HUDEP-2 (cell line): Measurements from ENCODE around the gene LRRC27.

Source experiments
- DNase-seq, 76 experiments: peaks; one replicate each; lab custom pipeline; 2025; ENCODE audit not compliant: unreplicated experiment in 76 of 76; lab: John Stamatoyannopoulos, UW

Gene LRRC27

DNA sequence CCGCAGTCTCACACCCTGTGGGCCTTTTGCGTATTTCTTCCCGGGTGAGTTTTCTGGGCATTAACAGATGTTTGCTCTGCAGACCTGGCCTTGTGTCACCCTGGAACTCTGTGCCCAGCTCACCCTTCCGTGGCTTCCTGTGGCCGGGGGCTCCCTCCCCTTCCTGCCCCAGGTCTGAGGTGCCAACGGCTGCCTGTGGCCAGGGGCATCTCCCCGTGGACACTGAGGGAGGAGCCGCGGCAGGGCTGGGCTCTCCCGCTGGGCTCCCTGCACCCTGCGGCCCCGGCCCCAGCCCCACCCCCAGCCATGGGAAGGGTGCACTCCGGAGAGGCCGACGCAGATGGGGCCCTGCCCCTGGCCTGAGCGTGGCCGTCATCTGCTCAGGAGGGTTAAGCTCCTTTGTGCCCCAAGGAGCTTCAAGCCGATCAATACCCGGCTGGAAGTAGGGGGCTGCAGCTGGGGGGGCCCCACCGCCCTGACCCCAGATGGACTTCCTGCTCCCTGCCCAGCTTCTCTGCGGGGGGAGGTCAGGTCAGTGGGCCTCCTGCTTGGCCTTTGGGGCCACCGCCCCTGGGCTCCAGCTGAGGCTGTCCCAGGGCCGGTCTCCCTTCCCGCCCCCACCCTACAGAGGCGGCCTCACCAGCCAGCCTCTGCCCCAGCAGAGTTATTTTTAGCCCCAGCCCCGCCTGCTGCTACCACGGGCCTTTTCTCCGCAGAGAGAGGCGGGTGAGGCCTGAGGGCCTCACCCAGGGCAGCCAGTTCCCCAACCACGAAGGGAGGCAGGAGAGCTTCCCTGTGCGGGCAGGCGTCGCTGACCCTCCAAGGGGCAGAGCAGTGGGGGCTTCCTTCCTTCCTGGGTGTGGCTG, 89.2 kb downstream of the LRRC27 start:
- peak in 31 of 76 experiments; percentile 2 to 66 (median 25) for DNase-seq

DNA sequence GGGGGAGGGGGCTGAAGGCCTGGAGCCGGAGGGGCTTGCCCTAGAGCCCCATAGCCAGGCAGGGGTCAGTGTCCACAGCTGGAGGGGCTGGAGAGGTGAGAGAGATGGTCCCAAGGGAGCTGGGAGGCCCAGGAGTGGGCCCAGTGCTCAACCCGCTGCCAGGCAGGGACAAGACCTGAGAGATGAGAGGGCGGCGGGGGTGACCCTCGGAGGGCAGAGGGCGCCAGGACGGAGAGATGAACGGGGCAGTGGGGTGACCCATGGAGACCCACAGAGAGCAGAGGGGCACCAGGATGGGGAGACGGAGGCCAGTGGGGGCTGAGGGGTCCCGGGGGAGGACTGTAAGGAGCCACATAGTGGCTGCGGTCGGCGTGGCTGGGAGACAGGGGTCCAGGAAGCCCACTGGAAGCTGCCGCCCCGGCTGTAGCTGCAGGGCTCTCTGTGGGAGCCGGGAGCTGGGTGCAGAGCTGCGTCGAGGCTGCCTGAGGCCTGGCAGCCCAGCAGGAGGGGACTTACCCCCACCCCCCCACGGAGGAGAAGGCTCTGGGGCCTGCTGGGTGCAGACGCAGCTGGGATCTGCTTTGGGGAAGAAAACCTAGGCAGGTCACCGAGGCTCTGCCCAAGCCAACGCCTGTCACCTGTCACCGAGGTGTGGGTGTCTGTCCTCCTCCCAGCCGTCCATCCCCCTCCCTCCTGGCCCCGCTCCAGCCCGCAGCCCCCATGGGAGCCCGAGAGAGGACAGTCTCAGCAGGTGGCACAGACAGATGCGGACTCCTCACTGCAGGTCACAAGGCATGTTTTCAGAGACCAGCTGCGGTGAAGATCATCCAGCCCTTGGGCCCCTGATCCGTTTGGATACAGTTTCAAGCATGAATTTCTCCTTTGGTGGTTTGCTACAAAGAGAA, 90.1 kb downstream of the LRRC27 start:
- DNase-seq: no peak

DNA sequence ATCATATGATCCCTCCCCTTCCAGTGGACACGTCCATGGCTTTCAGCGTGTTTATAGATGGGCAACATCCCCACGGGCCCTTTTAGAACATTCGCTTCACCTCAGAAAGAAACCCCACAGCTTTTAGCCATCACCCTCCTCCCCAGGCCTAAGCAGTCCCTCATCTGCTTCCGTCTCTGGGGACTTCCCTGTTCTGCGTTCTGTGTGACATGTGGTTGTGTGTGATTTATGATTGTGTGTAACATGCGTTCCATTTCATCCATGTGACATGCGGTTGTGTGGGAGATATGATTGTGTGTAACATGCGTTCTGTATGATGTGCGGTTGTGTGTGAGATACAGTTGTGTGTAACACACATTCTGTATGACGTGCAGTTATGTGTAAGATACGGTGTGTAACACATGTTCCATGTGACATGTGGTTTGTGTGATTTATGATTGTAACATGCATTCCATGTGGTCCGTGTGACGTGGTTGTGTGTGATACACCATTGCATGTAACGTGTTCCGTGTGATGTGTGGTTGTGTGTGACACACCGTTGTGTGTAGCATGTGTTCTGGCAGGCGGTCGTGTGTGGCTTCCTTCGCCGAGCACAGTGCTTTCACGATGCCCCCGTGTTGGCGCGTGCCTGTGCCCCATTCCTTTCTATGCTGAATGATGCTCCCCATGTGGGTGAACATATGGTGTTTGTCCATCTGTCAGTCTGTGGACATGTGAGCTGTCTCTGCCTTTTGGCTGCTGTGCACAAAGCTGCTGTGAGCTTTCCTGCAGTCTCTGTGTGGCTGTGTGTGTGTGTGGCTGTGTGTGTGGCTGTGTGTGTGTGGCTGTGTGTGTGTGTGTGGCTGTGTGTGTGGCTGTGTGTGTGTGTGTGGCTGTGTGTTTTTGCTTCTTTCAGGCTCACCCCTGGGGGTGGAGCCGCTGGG, 91.2 kb downstream of the LRRC27 start:
- DNase-seq: no peak

DNA sequence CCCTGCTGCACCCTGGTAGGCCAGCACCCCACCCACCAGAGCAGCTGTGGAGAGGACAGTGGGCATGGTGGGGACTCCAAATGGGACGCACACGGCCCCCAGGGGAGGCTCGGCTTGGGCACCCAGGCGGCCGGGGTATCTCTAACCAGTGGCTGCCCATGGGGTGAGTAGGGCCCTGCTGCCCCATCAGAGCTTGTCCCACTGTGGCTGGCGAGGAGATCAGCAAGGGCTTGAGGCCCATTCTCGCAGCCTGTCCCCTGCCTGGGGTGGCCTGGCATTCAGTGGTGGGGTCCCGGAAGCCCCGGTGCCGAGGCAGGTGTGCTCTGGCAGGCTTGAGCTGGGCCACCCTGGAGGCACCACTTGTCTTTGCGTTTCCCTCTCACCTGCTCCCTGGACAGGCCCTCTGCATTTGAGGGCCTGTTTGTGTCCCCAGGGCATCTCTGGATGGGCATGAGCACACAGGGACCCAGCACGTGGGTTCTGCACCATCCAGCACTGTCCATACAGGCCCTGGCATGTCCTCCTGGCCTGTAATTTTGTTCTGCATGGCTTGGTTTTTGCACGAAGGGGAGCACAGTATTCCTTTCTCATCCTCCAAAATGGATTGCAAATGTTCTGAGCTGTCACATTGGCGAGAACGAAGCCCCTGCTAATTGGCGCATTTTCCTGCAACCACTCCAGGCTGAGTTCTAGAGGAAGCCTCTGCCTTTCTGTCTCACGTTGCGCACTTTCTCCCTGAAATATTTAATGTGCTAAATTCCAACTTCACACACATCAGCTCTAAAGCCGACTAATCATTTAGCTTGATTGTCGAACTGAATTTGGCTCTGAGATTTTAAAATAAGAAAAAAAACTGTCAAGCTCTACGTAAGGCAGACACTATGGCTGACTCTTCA, 92.2 kb downstream of the LRRC27 start:
- DNase-seq: no peak

DNA sequence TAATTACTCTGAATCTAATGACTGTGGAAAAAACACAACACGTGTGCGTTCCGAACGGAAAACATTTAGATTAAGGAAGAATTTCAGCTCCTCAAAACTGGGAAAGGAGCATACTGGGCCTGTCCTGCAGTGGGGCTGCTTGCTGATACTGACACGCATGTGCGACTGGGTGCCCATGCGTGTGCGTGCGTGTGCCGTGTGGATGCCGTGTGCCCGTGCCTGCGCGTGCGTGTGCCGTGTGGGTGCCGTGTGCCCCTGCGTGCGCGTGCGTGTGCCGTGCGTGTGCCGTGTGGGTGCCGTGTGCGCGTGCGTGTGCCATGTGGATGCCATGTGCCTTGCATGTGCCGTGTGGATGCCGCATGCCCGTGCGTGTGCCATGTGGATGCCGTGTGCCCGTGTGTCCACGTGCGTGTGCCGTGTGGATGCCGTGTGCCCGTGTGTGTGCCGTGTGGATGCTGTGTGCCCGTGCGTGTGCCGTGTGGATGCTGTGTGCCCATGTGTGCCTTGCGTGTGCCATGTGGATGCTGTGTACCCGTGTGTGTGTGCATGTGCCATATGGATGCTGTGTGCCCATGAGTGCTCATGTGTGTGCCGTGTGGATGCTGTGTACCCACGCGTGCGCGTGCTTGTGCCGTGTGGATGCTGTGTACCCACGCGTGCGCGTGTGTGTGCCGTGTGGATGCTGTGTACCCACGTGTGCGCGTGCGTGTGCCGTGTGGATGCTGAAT, 93.2 kb downstream of the LRRC27 start:
- no peak for DNase-seq

DNA sequence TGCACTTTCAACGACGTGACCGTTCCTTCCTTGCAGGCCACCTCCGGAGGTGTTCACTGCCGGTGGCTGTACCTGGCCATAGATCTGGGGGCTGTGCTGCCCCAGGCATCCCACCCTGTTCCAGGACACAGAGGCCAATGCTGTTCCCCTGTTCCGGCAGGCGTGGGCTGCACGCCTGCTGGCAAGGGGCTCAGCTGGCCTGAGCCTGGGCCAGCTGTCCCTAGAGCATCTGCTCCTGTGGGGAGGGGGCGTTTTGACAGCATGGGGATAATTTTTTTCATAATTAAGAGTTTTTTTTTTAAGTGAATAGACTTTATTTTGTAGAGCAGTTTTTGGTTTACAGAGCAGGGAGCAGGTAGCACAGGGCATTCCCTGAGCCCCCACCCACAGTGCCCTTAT, 93.8 kb downstream of the LRRC27 start:
- DNase-seq: no peak

DNA sequence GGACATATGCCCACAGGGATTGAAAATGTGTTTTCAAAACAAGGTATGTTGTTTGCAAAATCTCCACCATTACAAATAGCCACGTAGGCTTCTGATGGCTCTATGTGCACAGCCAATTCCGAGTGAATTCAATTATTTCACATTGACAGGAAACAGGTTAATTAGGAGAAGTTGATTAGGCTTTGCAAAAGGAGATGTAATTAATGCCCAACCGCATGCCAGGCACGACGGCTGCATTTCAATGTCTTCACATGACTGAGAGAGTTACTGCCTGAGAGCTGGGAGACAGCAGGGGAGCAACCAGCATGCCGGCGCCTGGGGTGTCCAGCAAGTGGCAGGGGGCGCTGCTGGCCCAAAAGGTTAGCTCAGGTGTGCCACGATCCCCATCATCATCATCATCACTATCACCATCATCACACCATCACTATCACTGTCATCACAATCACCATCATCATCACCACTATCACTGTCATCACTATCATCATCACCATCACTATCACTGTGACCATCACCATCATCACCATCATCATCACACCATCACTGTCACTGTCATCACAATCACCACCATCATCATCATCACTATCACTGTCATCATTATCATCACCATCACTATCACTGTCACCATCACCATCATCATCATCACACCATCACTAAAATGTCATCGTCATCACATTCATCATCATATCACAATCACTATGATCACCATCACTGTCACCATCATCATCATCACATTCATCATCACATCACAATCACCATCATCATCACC, 95.2 kb downstream of the LRRC27 start:
- DNase-seq: no peak

DNA sequence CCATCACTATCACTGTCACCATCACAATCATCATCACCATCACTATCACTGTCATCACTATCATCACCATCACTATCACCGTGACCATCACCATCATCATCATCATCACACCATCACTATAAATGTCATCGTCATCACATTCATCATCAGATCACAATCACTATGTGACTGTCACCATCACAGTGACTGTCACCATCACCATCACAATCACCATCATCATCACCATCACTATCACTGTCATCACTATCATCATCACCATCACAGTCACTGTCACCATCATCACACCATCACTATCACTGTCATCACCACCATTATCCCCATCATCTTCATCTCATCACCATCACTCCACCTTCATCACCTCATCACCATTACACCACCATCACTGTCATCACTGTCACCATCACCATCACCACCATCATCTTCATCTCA, 96.0 kb downstream of the LRRC27 start:
- DNase-seq: no peak

DNA sequence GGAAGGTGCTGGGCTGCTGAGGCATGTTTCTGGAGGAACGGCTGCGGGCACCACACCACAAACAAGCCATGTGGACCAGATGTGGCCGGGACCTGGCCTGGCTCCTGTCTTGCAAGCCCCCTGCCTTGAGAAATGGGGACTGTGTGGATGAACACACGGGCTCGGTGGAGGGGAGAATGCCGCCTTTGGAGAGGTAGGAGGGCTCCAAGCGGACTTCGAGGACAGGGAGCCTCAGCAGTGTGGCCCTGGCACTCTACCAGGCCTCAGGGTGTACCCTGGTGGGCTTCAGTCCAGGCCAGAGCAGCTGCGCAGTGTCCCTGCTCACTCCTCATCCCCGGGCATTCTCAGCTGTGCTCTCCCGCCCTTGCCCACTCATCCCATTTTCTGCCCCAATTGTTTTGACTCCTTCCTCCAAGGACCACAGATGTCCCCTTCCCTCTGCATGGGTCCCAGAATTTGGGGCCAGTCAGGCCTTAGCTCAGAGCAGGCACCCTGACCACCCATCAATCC, 96.5 kb downstream of the LRRC27 start:
- DNase-seq: no peak
